PFSK-1 (cell line): ENCODE measurements around the gene ULK4.

ENCODE experiments used
- FOXP2 ChIP-seq: optimal IDR thresholded peaks from 2 replicates; pipeline ENCODE3; 2011; ENCODE audit warnings: borderline replicate concordance, control low read depth, inconsistent platforms; ENCODE audit not compliant: insufficient read depth; ENCODE audit errors: extremely low read length, extremely low read depth
- POLR2AphosphoS5 ChIP-seq: IDR thresholded peaks from 2 replicates; pipeline ENCODE4 v1.6.1; 2012; ENCODE audit warnings: low read depth, mild to moderate bottlenecking, control low read depth, low read length, moderate library complexity
- SIN3A ChIP-seq: IDR thresholded peaks from 2 replicates; pipeline ENCODE4 v1.6.1; 2012; ENCODE audit warnings: mild to moderate bottlenecking, low read length, moderate library complexity, borderline replicate concordance; ENCODE audit not compliant: insufficient read depth
- TAF1 ChIP-seq: IDR thresholded peaks from 2 replicates; pipeline ENCODE4 v1.6.1; 2012; ENCODE audit warnings: low read length, control low read depth, borderline replicate concordance; ENCODE audit not compliant: insufficient read depth
- TF ChIP-seq, protein P1 (sequence below), 2 experiments: IDR thresholded peaks; 2 replicates each; pipeline versions ENCODE4 v1.6.1 to v1.8.0; 2011 to 2012; ENCODE audit warnings: low read depth in 2 of 2, low read length in 2 of 2, control low read depth in 1 of 2, inconsistent platforms in 1 of 2, mild to moderate bottlenecking in 1 of 2, moderate library complexity in 1 of 2; ENCODE audit not compliant: insufficient read depth in 1 of 2

ULK4 gene

DNA sequence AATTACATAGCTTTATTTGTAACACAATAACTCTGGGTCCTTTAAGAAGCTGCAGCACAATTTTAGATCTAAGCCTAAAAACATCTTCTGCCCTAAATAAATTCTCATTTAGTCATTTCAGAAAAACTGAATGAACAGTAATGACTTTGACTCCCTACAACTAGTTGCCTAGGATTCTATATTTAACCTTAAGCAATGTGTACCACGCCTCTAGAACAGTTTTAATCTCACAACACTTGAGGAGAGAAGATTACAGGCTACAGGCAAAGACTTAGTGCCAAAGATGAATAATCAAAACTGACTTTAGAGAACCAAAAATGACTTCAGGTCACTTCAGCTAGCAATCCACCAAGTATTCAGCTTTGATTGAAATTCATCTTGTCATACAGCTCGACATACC is 192.8 kb downstream of the ULK4 start:
- TF ChIP-seq TAF1 (no peak), SIN3A (no peak), FOXP2 (no peak), POLR2AphosphoS5 (no peak)
- TF ChIP-seq, protein P1, sequence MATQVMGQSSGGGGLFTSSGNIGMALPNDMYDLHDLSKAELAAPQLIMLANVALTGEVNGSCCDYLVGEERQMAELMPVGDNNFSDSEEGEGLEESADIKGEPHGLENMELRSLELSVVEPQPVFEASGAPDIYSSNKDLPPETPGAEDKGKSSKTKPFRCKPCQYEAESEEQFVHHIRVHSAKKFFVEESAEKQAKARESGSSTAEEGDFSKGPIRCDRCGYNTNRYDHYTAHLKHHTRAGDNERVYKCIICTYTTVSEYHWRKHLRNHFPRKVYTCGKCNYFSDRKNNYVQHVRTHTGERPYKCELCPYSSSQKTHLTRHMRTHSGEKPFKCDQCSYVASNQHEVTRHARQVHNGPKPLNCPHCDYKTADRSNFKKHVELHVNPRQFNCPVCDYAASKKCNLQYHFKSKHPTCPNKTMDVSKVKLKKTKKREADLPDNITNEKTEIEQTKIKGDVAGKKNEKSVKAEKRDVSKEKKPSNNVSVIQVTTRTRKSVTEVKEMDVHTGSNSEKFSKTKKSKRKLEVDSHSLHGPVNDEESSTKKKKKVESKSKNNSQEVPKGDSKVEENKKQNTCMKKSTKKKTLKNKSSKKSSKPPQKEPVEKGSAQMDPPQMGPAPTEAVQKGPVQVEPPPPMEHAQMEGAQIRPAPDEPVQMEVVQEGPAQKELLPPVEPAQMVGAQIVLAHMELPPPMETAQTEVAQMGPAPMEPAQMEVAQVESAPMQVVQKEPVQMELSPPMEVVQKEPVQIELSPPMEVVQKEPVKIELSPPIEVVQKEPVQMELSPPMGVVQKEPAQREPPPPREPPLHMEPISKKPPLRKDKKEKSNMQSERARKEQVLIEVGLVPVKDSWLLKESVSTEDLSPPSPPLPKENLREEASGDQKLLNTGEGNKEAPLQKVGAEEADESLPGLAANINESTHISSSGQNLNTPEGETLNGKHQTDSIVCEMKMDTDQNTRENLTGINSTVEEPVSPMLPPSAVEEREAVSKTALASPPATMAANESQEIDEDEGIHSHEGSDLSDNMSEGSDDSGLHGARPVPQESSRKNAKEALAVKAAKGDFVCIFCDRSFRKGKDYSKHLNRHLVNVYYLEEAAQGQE (IDR thresholded peaks at IDR 0.05; ENCODE audit: insufficient read depth in 1 of 2, low read depth in 2 of 2, low read length in 2 of 2), result no peak

DNA sequence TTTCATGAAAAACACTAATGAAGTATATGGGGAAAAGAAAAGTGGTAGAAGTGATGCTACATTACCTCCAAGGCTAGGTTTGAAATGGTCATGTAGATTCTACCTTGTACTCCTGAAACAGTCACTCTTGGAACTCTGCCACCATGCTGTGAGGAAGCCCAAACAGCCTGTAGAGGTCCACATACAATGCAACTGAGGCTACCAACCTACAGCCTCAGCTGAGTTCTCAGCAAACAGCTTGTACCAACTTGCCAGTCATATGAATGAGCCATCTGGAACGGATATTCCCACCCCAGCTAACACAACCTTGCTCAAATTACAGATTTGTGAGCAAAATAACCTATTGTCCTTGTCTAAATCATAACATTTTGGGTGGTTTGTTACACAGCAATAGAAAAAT is 193.5 kb downstream of the ULK4 start:
- TF ChIP-seq POLR2AphosphoS5, result no peak
- no peak for TF ChIP-seq FOXP2
- TF ChIP-seq, protein P1 (IDR thresholded peaks at IDR 0.05; ENCODE audit: insufficient read depth in 1 of 2, low read depth in 2 of 2, low read length in 2 of 2), result no peak
- no peak for TF ChIP-seq SIN3A
- TF ChIP-seq TAF1, result no peak

DNA sequence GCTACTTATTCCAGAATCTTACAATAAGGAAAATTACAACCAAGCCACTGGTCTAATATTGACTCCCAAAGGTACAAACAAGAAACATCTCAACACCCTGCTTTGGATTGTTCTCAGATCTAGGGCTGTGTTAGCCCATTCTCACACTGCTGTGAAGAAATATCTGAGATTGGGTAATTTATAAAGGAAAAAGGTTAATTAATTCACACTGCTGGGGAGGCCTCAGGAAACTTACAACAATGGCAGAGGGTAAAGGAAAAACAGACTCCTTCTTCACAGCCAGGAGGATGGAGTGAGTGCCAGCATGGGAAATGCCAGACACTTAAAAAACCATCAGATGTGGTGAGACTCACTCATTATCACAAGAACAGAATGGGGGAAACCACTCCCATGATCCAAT is 208.3 kb downstream of the ULK4 start:
- TF ChIP-seq TAF1, result no peak
- no peak for TF ChIP-seq FOXP2
- no peak for TF ChIP-seq POLR2AphosphoS5
- TF ChIP-seq SIN3A, result no peak
- TF ChIP-seq, protein P1 (IDR thresholded peaks at IDR 0.05; ENCODE audit: insufficient read depth in 1 of 2, low read depth in 2 of 2, low read length in 2 of 2), result no peak

DNA sequence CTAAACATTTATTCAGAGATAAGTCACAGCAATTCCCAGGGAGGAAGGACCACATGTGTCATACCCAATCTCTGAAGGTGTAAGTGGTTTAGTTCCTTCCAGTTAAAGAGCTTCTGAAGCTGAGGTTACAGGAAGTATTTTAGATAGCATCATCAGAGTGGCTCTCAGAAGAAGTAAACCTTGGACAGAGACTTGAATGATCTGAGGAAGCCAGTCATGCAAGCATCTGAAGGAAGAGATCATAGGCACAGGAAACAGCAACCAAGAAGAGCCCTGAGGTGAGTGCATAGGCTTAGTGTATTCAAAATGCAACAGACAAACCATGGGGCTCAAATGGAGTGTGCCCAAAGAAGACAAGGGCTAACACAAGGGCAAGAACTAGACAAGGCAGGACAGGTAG is 210.3 kb downstream of the ULK4 start:
- TF ChIP-seq, protein P1 (IDR thresholded peaks at IDR 0.05; ENCODE audit: insufficient read depth in 1 of 2, low read depth in 2 of 2, low read length in 2 of 2), result peak in 1 of 2 experiments; percentile 78; a peak in 2 of 4 replicates
- TF ChIP-seq FOXP2, result no peak

DNA sequence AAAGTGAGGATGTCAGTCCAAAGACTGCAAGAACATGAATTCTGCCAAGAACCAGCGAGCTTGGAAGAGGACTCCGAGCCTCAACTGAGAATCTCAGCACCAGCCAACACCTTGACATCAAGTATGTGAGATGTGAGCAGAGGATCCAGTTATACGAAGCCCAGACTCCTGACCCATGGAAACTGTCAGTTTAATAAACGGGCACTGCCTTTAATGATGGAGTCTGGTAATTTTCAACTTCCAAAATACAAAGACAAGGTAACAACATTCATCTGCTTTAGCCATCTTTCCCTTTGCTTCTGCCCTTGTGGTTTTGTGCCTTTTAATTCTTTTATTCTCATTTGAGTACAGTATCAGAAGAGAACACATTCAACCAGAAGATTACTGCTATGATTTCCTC is 211.9 kb downstream of the ULK4 start:
- TF ChIP-seq TAF1, result no peak
- no peak for TF ChIP-seq FOXP2
- TF ChIP-seq, protein P1 (IDR thresholded peaks at IDR 0.05; ENCODE audit: insufficient read depth in 1 of 2, low read depth in 2 of 2, low read length in 2 of 2), result no peak
- TF ChIP-seq POLR2AphosphoS5, result no peak
- TF ChIP-seq SIN3A, result no peak
